ENCODE results near the gene COLEC12. TPM values are rescaled to one million over a fixed set of nuclear protein-coding genes. Genes with fewer than 3 reads are reported as not detected.

COLEC12 gene
- total RNA-seq, 2 donors from 2014 or later = 1.9 to 4.7 TPM

GRCh38 chr18:374721-375168 lies 125.8 kb downstream of the COLEC12 start:
- intact Hi-C loops (cut with DNase I) = no loop called here
- TF ChIP-seq CTCF (IDR thresholded peaks at IDR 0.05) = no peak
- no peak for DNase-seq
- Histone ChIP-seq H3K27ac (no peak overlapping the region), H3K4me3 (no peak overlapping the region), H3K36me3 (no peaks in the 10 kb centered on the region), H3K9me3 (no peaks in the 10 kb centered on the region), H3K27me3 (no peaks in the 10 kb centered on the region), H3K4me1 (no peaks in the 10 kb centered on the region), H3K9ac (ENCODE audit: low read depth in 2 of 2, low read length in 2 of 2) (no peak overlapping the region)

DNA sequence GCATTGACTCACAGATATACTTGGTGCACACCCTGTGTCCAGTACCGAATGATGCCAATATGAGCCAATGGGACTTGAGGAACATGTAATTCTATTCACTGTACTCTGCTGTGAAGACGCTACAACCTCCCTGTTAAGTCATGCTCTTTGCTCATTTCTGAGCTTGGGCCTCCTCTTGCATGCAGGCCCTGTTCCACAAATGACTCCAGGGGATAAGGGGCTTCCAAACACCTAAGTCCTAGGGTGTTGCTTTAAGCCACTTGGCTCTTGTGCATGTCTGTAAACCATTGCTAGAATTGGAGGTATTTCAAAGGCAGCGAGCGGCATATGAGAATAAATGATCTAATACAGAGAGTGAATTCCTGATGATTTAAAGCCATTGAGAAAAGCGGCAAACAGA lies 126.7 kb downstream of the COLEC12 start:
- intact Hi-C loops (cut with DNase I) = no loop called here
- no peaks in the 10 kb centered on the region for H3K9me3 ChIP-seq
- no peaks in the 10 kb centered on the region for H3K36me3 ChIP-seq
- no peaks in the 10 kb centered on the region for H3K4me1 ChIP-seq
- no peak overlapping the region for H3K4me3 ChIP-seq
- DNase-seq = no peak
- no peak overlapping the region for H3K9ac ChIP-seq (ENCODE audit: low read depth in 2 of 2, low read length in 2 of 2)
- H3K27ac ChIP-seq = no peak overlapping the region
- H3K27me3 ChIP-seq = no peaks in the 10 kb centered on the region
- TF ChIP-seq CTCF (IDR thresholded peaks at IDR 0.05) = no peak

DNA sequence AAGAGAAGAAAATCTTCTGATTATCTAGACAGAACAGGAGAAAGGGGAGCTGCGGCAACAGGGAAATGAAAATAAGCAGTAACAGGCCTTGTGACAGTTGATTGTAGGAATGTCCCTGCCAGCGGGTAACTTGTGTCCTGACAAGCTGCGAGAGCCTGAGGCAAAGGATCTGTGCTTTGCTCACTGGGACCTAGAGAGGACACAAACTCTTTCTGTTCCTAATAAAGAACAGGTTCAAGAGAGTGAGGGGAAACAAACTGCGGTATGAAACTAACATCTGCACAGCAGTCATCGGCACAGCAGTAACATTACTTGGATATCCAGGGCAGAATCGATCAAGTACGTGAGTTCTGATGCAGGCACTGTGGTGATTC lies 128.9 kb downstream of the COLEC12 start:
- Histone ChIP-seq H3K4me3 (no peak overlapping the region), H3K27ac (no peak overlapping the region), H3K27me3 (no peaks in the 10 kb centered on the region), H3K9ac (ENCODE audit: low read depth in 2 of 2, low read length in 2 of 2) (no peak overlapping the region), H3K36me3 (no peaks in the 10 kb centered on the region), H3K4me1 (no peaks in the 10 kb centered on the region), H3K9me3 (no peaks in the 10 kb centered on the region)
- no peak for DNase-seq
- TF ChIP-seq CTCF (IDR thresholded peaks at IDR 0.05) = no peak
- intact Hi-C loops (cut with DNase I) = no loop called here

DNA sequence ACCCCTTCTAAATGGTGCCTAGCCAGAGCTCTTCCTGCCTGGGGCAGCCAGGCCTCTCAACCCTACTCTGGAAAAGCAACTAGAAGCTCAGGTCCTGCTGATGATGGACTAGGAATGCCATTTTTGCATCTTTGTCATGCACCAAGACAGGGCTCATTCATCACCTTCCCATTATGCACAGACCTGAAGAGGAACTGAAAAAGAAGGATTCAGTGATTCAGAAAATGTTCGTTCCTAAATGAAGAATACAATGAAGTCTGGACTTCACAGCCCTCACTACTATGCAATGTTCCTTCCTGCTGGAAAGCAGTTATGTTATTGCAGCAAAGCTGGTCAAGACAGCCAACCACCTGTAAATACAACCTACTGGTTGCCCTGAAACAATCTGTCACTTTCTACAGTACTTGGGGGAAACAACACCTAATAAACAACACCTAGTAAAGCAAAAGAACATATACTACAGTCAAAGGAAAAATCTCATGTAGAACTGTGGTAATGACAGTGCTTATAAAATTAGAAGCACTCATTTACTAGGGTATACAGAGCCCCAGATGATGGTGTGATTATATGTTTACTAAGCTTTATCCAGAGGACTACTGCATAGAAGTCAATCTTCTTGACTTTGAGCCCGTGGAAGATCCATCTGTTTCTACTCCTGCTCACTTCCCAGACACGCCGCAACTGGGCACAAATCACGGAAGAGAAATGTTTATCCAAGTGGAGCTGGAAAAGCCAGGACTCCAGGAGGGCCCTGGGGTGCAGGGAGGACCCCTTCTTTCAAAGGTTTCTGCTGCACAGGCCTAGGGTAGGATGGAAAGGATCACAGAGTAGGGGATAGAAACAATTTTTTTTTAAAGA lies 129.5 kb downstream of the COLEC12 start:
- no peak overlapping the region for H3K9ac ChIP-seq (ENCODE audit: low read depth in 2 of 2, low read length in 2 of 2)
- H3K27me3 ChIP-seq = no peaks in the 10 kb centered on the region
- no peaks in the 10 kb centered on the region for H3K4me1 ChIP-seq
- no peak overlapping the region for H3K27ac ChIP-seq
- no peak overlapping the region for H3K4me3 ChIP-seq
- DNase-seq = no peak
- TF ChIP-seq CTCF (IDR thresholded peaks at IDR 0.05) = no peak
- H3K36me3 ChIP-seq = no peaks in the 10 kb centered on the region
- intact Hi-C loops (cut with DNase I) = no loop called here
- H3K9me3 ChIP-seq = no peaks in the 10 kb centered on the region

- DNase-seq = no peak
- H3K9ac ChIP-seq (ENCODE audit: low read depth in 2 of 2, low read length in 2 of 2) = no peak overlapping the region
- no peaks in the 10 kb centered on the region for H3K36me3 ChIP-seq
- intact Hi-C loops (cut with DNase I) = no loop called here
- H3K27me3 ChIP-seq = no peaks in the 10 kb centered on the region
- no peak overlapping the region for H3K4me3 ChIP-seq
- no peak for TF ChIP-seq CTCF (IDR thresholded peaks at IDR 0.05)
- no peak overlapping the region for H3K27ac ChIP-seq
- H3K9me3 ChIP-seq = no peaks in the 10 kb centered on the region
- no peaks in the 10 kb centered on the region for H3K4me1 ChIP-seq
Observed at GRCh38 chr18:369224-370015, 131.1 kb downstream of the COLEC12 start.

Measured in colonic mucosa (tissue), 4 donors.